Nephron progenitor cell (in vitro differentiated cells): ENCODE data around the gene ZNF831.

Experiments
- DNase-seq: peaks from one replicate; pipeline ENCODE4 v3.0.0; 2021
- H3K27ac Mint-ChIP-seq: 2 replicates; pipeline ENCODE4 v1.8.0; 2021; ENCODE audit warnings: mild to moderate bottlenecking, moderate library complexity, mixed read lengths
- H3K27me3 Mint-ChIP-seq: 2 replicates; pipeline ENCODE4 v1.8.0; 2021; ENCODE audit warnings: mild to moderate bottlenecking, low read depth, mixed read lengths; ENCODE audit not compliant: poor library complexity
- H3K36me3 Mint-ChIP-seq: 2 replicates; pipeline ENCODE4 v1.8.0; 2021; ENCODE audit warnings: low read depth, mixed read lengths
- H3K4me1 Mint-ChIP-seq: 2 replicates; pipeline ENCODE4 v1.8.0; 2021; ENCODE audit warnings: mixed read lengths
- H3K4me3 Mint-ChIP-seq: 2 replicates; pipeline ENCODE4 v1.8.0; 2021; ENCODE audit warnings: mild to moderate bottlenecking, moderate library complexity, mixed read lengths
- H3K9me3 Mint-ChIP-seq: 2 replicates; pipeline ENCODE4 v1.8.0; 2021; ENCODE audit warnings: mild to moderate bottlenecking, moderate library complexity, mixed read lengths
- CTCF ChIP-seq: fragments of 200-600 bp; sonication (generic); IDR thresholded peaks from 2 replicates; pipeline ENCODE4 v1.5.0; 2021; ENCODE audit warnings: antibody characterized with exemption

Gene ZNF831

GRCh38 chr20:59195316-59195993 lies 31.8 kb downstream of the ZNF831 start:
- TF ChIP-seq CTCF: no peak
- H3K36me3 Mint-ChIP-seq: peaks cover 5% of the 10 kb centered on the region
- H3K27ac Mint-ChIP-seq: no peak overlapping the region
- H3K9me3 Mint-ChIP-seq: peaks cover 10% of the 10 kb centered on the region
- DNase-seq: no peak
- H3K27me3 Mint-ChIP-seq: peaks cover 8% of the 10 kb centered on the region
- no peak overlapping the region for H3K4me3 Mint-ChIP-seq
- peaks cover 7% of the 10 kb centered on the region for H3K4me1 Mint-ChIP-seq

- DNase-seq: no peak
- Mint-ChIP-seq H3K4me3 (no peak overlapping the region), H3K27ac (no peak overlapping the region), H3K36me3 (peaks cover 8% of the 10 kb centered on the region), H3K9me3 (peaks cover 18% of the 10 kb centered on the region), H3K4me1 (peaks cover 40% of the 10 kb centered on the region), H3K27me3 (peaks cover 6% of the 10 kb centered on the region)
- TF ChIP-seq CTCF: no peak
Observed at GRCh38 chr20:59204165-59204894, 40.7 kb downstream of the ZNF831 start.

GRCh38 chr20:59205044-59205443 lies 41.4 kb downstream of the ZNF831 start:
- no peak overlapping the region for H3K4me3 Mint-ChIP-seq
- peaks cover 7% of the 10 kb centered on the region for H3K36me3 Mint-ChIP-seq
- peaks cover 46% of the 10 kb centered on the region for H3K4me1 Mint-ChIP-seq
- peak overlapping the region; percentile 22 for H3K27ac Mint-ChIP-seq
- TF ChIP-seq CTCF: no peak
- H3K9me3 Mint-ChIP-seq: peaks cover 11% of the 10 kb centered on the region
- peaks cover 6% of the 10 kb centered on the region for H3K27me3 Mint-ChIP-seq
- DNase-seq: no peak

GRCh38 chr20:59207235-59207634 lies 43.6 kb downstream of the ZNF831 start:
- H3K27ac Mint-ChIP-seq: no peak overlapping the region
- H3K4me1 Mint-ChIP-seq: peaks cover 66% of the 10 kb centered on the region
- TF ChIP-seq CTCF: no peak
- no peak overlapping the region for H3K4me3 Mint-ChIP-seq
- H3K36me3 Mint-ChIP-seq: no peaks in the 10 kb centered on the region
- no peaks in the 10 kb centered on the region for H3K9me3 Mint-ChIP-seq
- H3K27me3 Mint-ChIP-seq: peaks cover 6% of the 10 kb centered on the region
- DNase-seq: no peak

- no peaks in the 10 kb centered on the region for H3K36me3 Mint-ChIP-seq
- H3K4me1 Mint-ChIP-seq: peaks cover 73% of the 10 kb centered on the region
- TF ChIP-seq CTCF: peak; percentile 43
- H3K27ac Mint-ChIP-seq: no peak overlapping the region
- DNase-seq: peak; percentile 46
- no peaks in the 10 kb centered on the region for H3K9me3 Mint-ChIP-seq
- peaks cover 6% of the 10 kb centered on the region for H3K27me3 Mint-ChIP-seq
- no peak overlapping the region for H3K4me3 Mint-ChIP-seq
Observed at GRCh38 chr20:59207742-59208357, 44.2 kb downstream of the ZNF831 start.
